ENCODE results near the gene MYO5A.

- TF ChIP-seq CTCF (IDR thresholded peaks at IDR 0.05; ENCODE audit: low read length) (no peak), EZH2 (IDR thresholded peaks at IDR 0.05; ENCODE audit: borderline replicate concordance, low read length) (no peak)
Observed at GRCh38 chr15:52378746-52379394, 149.8 kb downstream of the MYO5A start.
